GM20000 (cell line): ENCODE data around the gene MAP2K2.

Source experiments
- DNase-seq: peaks from one replicate; pipeline ENCODE4 v3.0.0; 2012; ENCODE audit warnings: low spot score
- CTCF ChIP-seq: IDR thresholded peaks from 2 replicates; pipeline ENCODE4 v1.5.1; 2012; ENCODE audit warnings: mild to moderate bottlenecking, control low read depth; ENCODE audit errors: extremely low read depth, missing control alignments

Gene MAP2K2

GRCh38 chr19:4094761-4095487 is 29.0 kb downstream of the MAP2K2 start:
- no peak for TF ChIP-seq CTCF
- no peak for DNase-seq

- TF ChIP-seq CTCF, result no peak
Observed at GRCh38 chr19:4094291-4094690, 29.6 kb downstream of the MAP2K2 start.

GRCh38 chr19:4093643-4094175 is 30.2 kb downstream of the MAP2K2 start:
- no peak for TF ChIP-seq CTCF
- no peak for DNase-seq

More at GRCh38 chr19:4094291-4094690, 29.6 kb downstream of the MAP2K2 start:
- no peak for DNase-seq

GRCh38 chr19:4090356-4091220 is 33.3 kb downstream of the MAP2K2 start:
- no peak for DNase-seq
- no peak for TF ChIP-seq CTCF

- DNase-seq, result no peak
- TF ChIP-seq CTCF, result no peak
Observed at GRCh38 chr19:4089946-4090345, 34.0 kb downstream of the MAP2K2 start.

- DNase-seq, result peak; percentile 87
- TF ChIP-seq CTCF, result no peak
Observed at GRCh38 chr19:4089400-4089908, 34.5 kb downstream of the MAP2K2 start.

- no peak for TF ChIP-seq CTCF
- DNase-seq, result peak; percentile 62
Observed at GRCh38 chr19:4088975-4089374, 34.9 kb downstream of the MAP2K2 start.
